H1 (cell line): ENCODE data around the gene TBC1D22A. TPM values are rescaled to one million over a fixed set of nuclear protein-coding genes. Genes with fewer than 3 reads are reported as not detected.

ENCODE experiments used
- CTCF ChIA-PET: fragments of 300-600 bp; sonication (Branson Sonifier 250); formaldehyde crosslinking; loops from one replicate; lab custom pipeline; 2021; ENCODE audit not compliant: partially characterized antibody; lab: Charles Lee
- POLR2A ChIA-PET: fragments of 300-600 bp; sonication (Branson Sonifier 250); formaldehyde crosslinking; loops from one replicate; lab custom pipeline; 2021; ENCODE audit warnings: inconsistent platforms; ENCODE audit not compliant: partially characterized antibody; lab: Charles Lee
- DNase-seq, 2 experiments: peaks; one replicate each; pipeline versions ENCODE4 v3.0.0 to v3.0.0-alpha.2; 2010 to 2022; ENCODE audit warnings: low spot score in 2 of 2, low read depth in 1 of 2, mixed read lengths in 1 of 2
- FAIRE-seq: peaks from 2 replicates; lab custom pipeline; 2011; peaks lifted over from hg19 to GRCh38; lab: Jason Lieb, UNC
- H2AFZ ChIP-seq: 2 replicates; pipeline ENCODE4 v1.8.1; 2012; ENCODE audit warnings: low read length, inconsistent platforms
- H2AK5ac ChIP-seq: 2 replicates; pipeline ENCODE4 v1.6.1; 2013; ENCODE audit warnings: low read depth, low read length
- H2BK120ac ChIP-seq: replicated peaks from 2 replicates; pipeline ENCODE3; 2013; ENCODE audit warnings: low read depth, low read length, inconsistent platforms
- H2BK12ac ChIP-seq: 2 replicates; pipeline ENCODE4 v1.6.1; 2013; ENCODE audit warnings: low read depth, low read length
- H2BK15ac ChIP-seq: 2 replicates; pipeline ENCODE4 v1.6.1; 2013; ENCODE audit warnings: low read length
- H2BK20ac ChIP-seq: 2 replicates; pipeline ENCODE4 v1.6.1; 2013; ENCODE audit warnings: low read length
- H2BK5ac ChIP-seq: 2 replicates; pipeline ENCODE4 v1.6.1; 2013; ENCODE audit warnings: low read depth, low read length
- H3K14ac ChIP-seq: 2 replicates; pipeline ENCODE4 v1.6.1; 2013; ENCODE audit warnings: inconsistent platforms; ENCODE audit not compliant: insufficient read length
- H3K18ac ChIP-seq: 2 replicates; pipeline ENCODE4 v1.6.1; 2013; ENCODE audit warnings: low read length; ENCODE audit errors: extremely low read depth
- H3K23ac ChIP-seq: 2 replicates; pipeline ENCODE4 v1.6.1; 2013; ENCODE audit warnings: inconsistent platforms; ENCODE audit not compliant: insufficient read length
- H3K23me2 ChIP-seq: 2 replicates; pipeline ENCODE4 v1.6.1; 2013; ENCODE audit warnings: low read depth, low read length
- H3K27ac ChIP-seq: 2 replicates; pipeline ENCODE4 v1.6.1; 2011; ENCODE audit warnings: low read depth, low read length, inconsistent platforms
- H3K27me3 ChIP-seq, 4 experiments: replicated peaks in 1 of 4; 1 replicate in 1 of 4; 2 replicates in 3 of 4; pipeline versions ENCODE4 v1.6.1 to v1.8.1; 2011 to 2013; ENCODE audit warnings: low read length in 3 of 4, mild to moderate bottlenecking in 3 of 4, inconsistent platforms in 2 of 4, mixed read lengths in 2 of 4, moderate library complexity in 1 of 4; ENCODE audit not compliant: control insufficient read depth in 3 of 4, insufficient read depth in 3 of 4; ENCODE audit errors: extremely low read depth in 1 of 4
- H3K36me3 ChIP-seq, 4 experiments: 2 replicates each; pipeline versions ENCODE4 v1.6.1 to v1.8.1; 2011 to 2013; ENCODE audit warnings: mild to moderate bottlenecking in 4 of 4, low read length in 3 of 4, moderate library complexity in 2 of 4, control low read depth in 1 of 4, inconsistent platforms in 1 of 4; ENCODE audit not compliant: insufficient read depth in 4 of 4, control insufficient read depth in 2 of 4
- H3K4ac ChIP-seq: replicated peaks from 2 replicates; pipeline ENCODE3; 2013; ENCODE audit warnings: low read length, low read depth, mixed read lengths, inconsistent platforms; ENCODE audit not compliant: insufficient read length
- H3K4me1 ChIP-seq, 4 experiments: replicated peaks in 1 of 4; 1 replicate in 1 of 4; 2 replicates in 3 of 4; pipeline versions ENCODE4 v1.6.1 to v1.8.1; 2011 to 2013; ENCODE audit warnings: low read length in 3 of 4, inconsistent platforms in 2 of 4, mixed read lengths in 1 of 4; ENCODE audit not compliant: insufficient read depth in 4 of 4, control insufficient read depth in 3 of 4
- H3K4me2 ChIP-seq, 2 experiments: 2 replicates each; pipeline versions ENCODE4 v1.6.1 to v1.8.1; 2011 to 2013; ENCODE audit warnings: low read depth in 2 of 2, low read length in 2 of 2, control low read depth in 1 of 2, inconsistent platforms in 1 of 2, mild to moderate bottlenecking in 1 of 2; ENCODE audit not compliant: insufficient read depth in 1 of 2
- H3K4me3 ChIP-seq, 4 experiments: fragments of 200-600, 300-600 bp in 1 of 4; sonication (generic), shearing (Covaris generic), sonication (Bioruptor Twin) in 1 of 4; 2 replicates each; pipeline versions ENCODE4 v1.5.1 to v1.8.1; 2011 to 2016; ENCODE audit warnings: low read length in 4 of 4, low read depth in 3 of 4, control low read depth in 2 of 4, inconsistent platforms in 2 of 4, mild to moderate bottlenecking in 2 of 4, mixed read lengths in 1 of 4, moderate library complexity in 1 of 4; ENCODE audit not compliant: insufficient read depth in 2 of 4; ENCODE audit errors: extremely low read depth in 1 of 4
- H3K56ac ChIP-seq: replicated peaks from 2 replicates; pipeline ENCODE3; 2013; ENCODE audit warnings: low read depth, mild to moderate bottlenecking, mixed read lengths, low read length, inconsistent platforms; ENCODE audit not compliant: insufficient read length
- H3K79me1 ChIP-seq: 2 replicates; pipeline ENCODE4 v1.6.1; 2013; ENCODE audit warnings: low read depth, low read length, control low read depth
- H3K79me2 ChIP-seq, 2 experiments: 2 replicates each; pipeline versions ENCODE4 v1.6.1 to v1.8.1; 2012 to 2013; ENCODE audit warnings: low read length in 2 of 2, mild to moderate bottlenecking in 2 of 2, inconsistent platforms in 1 of 2; ENCODE audit not compliant: insufficient read depth in 2 of 2, control insufficient read depth in 1 of 2
- H3K9ac ChIP-seq, 4 experiments: replicated peaks in 1 of 4; 1 replicate in 1 of 4; 2 replicates in 3 of 4; pipeline versions ENCODE4 v1.6.1 to v1.8.1; 2011 to 2013; ENCODE audit warnings: low read depth in 3 of 4, low read length in 3 of 4, control low read depth in 2 of 4, mild to moderate bottlenecking in 2 of 4, moderate library complexity in 2 of 4, inconsistent platforms in 1 of 4; ENCODE audit errors: extremely low read depth in 1 of 4
- H3K9me3 ChIP-seq, 2 experiments: 2 replicates each; pipeline versions ENCODE4 v1.6.1 to v1.8.1; 2012 to 2013; ENCODE audit warnings: mild to moderate bottlenecking in 2 of 2, moderate library complexity in 2 of 2, control low read depth in 1 of 2, inconsistent platforms in 1 of 2, low read depth in 1 of 2, low read length in 1 of 2, mixed read lengths in 1 of 2; ENCODE audit not compliant: insufficient read depth in 2 of 2
- H4K20me1 ChIP-seq, 2 experiments: replicated peaks in 1 of 2; 2 replicates each; pipeline versions ENCODE3 to v1.8.1; 2011 to 2013; ENCODE audit warnings: inconsistent platforms in 2 of 2, low read length in 2 of 2, mild to moderate bottlenecking in 1 of 2; ENCODE audit not compliant: insufficient read depth in 2 of 2, control insufficient read depth in 1 of 2
- H4K5ac ChIP-seq: 2 replicates; pipeline ENCODE4 v1.6.1; 2013; ENCODE audit warnings: low read length, low read depth, mixed read lengths, inconsistent platforms; ENCODE audit not compliant: insufficient read length
- H4K8ac ChIP-seq: 2 replicates; pipeline ENCODE4 v1.8.0; 2013; ENCODE audit warnings: mild to moderate bottlenecking, moderate library complexity, low read length, inconsistent platforms; ENCODE audit not compliant: insufficient read depth; ENCODE audit errors: extremely low read depth
- H4K91ac ChIP-seq: replicated peaks from 2 replicates; pipeline ENCODE3; 2013; ENCODE audit warnings: low read length, mixed read lengths, inconsistent platforms; ENCODE audit not compliant: insufficient read length
- BCL11A ChIP-seq, 2 experiments: IDR thresholded peaks; one replicate each; pipeline ENCODE4 v1.6.1; 2011; ENCODE audit warnings: low read depth in 2 of 2, low read length in 2 of 2, mild to moderate bottlenecking in 2 of 2
- RAD21 ChIP-seq, 2 experiments: IDR thresholded peaks in 1 of 2; conservative IDR thresholded peaks in 1 of 2; 2 replicates each; pipeline ENCODE4 v1.6.1; 2011; ENCODE audit warnings: low read depth in 2 of 2, low read length in 2 of 2, improper control_type of control experiment in 1 of 2, inconsistent platforms in 1 of 2, mild to moderate bottlenecking in 1 of 2, moderate library complexity in 1 of 2
- WGBS, 2 experiments: shearing (Covaris generic) in 1 of 2; methylation state at CpG; one replicate each; pipeline versions ENCODE4 v1.1.6 to v1.1.7; 2013 to 2015; ENCODE audit warnings: low lambda C conversion rate in 2 of 2, mixed read lengths in 2 of 2, inconsistent platforms in 1 of 2, low coverage in 1 of 2, missing lambda C conversion rate in 1 of 2; ENCODE audit not compliant: insufficient replicate concordance in 2 of 2, insufficient coverage in 1 of 2, insufficient read length in 1 of 2; ENCODE audit errors: extremely low coverage in 1 of 2, missing lambda C conversion rate in 1 of 2; 5-methylcytosine and 5-hydroxymethylcytosine counted together
- polyA plus RNA-seq, 7 experiments: library from polyadenylated mRNA; depleted of rRNA in 3 of 7; stranded (reverse) in 5 of 7; unstranded in 2 of 7; fragments of >200 nt in 5 of 7; fragments of 200-250 nt in 2 of 7; gene quantifications; 1 replicate in 5 of 7; 2 replicates in 1 of 7; 4 replicates in 1 of 7; pipeline versions ENCODE4 v1.2.1 to v1.2.3, GENCODE V29; 2011 to 2013; ENCODE audit warnings: missing spikeins in 2 of 7, mixed read lengths in 2 of 7
- total RNA-seq: library from RNA; stranded (reverse); fragmentation: NEBNext Ultra II Directional; extraction: Animal tissue kit (Norgen Biotek cat#: 25700); gene quantifications from 2 replicates; pipeline ENCODE4 v1.2.1, GENCODE V29; 2021
- TF ChIP-seq, protein P1 (sequence below), 3 experiments: IDR thresholded peaks; 1 replicate in 2 of 3; 2 replicates in 1 of 3; pipeline versions ENCODE4 v1.5.1 to v1.6.1; 2011; ENCODE audit warnings: low read length in 3 of 3, mild to moderate bottlenecking in 3 of 3, inconsistent platforms in 2 of 3, low read depth in 1 of 3, moderate library complexity in 1 of 3; ENCODE audit not compliant: insufficient read depth in 1 of 3; ENCODE audit errors: control extremely low read depth in 1 of 3

The TBC1D22A gene
- total and polyA plus RNA-seq, 2 of the 8 experiments (the other 6 are each of a cell fraction or from before 2014, with no cell fraction given) = 11.9 to 18.4 TPM

GRCh38 chr22:46931414-46931813, 169.0 kb downstream of the TBC1D22A start:
- Histone ChIP-seq H3K27ac (no peak overlapping the region), H2BK20ac (no peak overlapping the region), H3K4me3 (no peak overlapping the region), H2BK15ac (no peak overlapping the region), H3K9ac (no peak overlapping the region), H4K8ac (no peak overlapping the region), H2BK12ac (no peak overlapping the region), H3K18ac (no peak overlapping the region), H3K27me3 (no peaks in the 10 kb centered on the region), H4K91ac (no peak overlapping the region), H3K23me2 (no peaks in the 10 kb centered on the region), H3K36me3 (peaks cover 0 to 4% (median 0%) of the 10 kb centered on the region in 4 experiments; a peak in 1 of 8 replicates), H2BK5ac (no peak overlapping the region), H3K79me1 (no peaks in the 10 kb centered on the region; the same call in 1 of the 2 replicates), H3K79me2 (no peaks in the 10 kb centered on the region; a peak in 1 of 4 replicates), H3K14ac (no peak overlapping the region), H2AK5ac (no peak overlapping the region), H4K5ac (no peak overlapping the region), H3K4me1 (peaks cover 0 to 3% (median 0%) of the 10 kb centered on the region in 4 experiments; a peak in 1 of 7 replicates), H2BK120ac (no peak overlapping the region), H3K23ac (no peak overlapping the region), H4K20me1 (peaks cover 0 to 3% of the 10 kb centered on the region in 2 experiments), H3K4me2 (no peak overlapping the region), H3K56ac (no peak overlapping the region), H2AFZ (no peak overlapping the region), H3K4ac (no peak overlapping the region), H3K9me3 (no peaks in the 10 kb centered on the region)
- FAIRE-seq (no peak), DNase-seq (peak in 1 of 2 experiments; percentile 43)
- ChIA-PET POLR2A (no interaction called here), CTCF (interaction anchor here (1.0 kb wide), 1 partner anchor 104 kb away, joined by 3 read pairs; no protein-coding TSS in a partner anchor)
- WGBS, 2 experiments = 84% methylated on average over 5 of the region's 5 CpGs; no CpG with 5 or more reads in 1 of the 2 experiments
- TF ChIP-seq, protein P1, sequence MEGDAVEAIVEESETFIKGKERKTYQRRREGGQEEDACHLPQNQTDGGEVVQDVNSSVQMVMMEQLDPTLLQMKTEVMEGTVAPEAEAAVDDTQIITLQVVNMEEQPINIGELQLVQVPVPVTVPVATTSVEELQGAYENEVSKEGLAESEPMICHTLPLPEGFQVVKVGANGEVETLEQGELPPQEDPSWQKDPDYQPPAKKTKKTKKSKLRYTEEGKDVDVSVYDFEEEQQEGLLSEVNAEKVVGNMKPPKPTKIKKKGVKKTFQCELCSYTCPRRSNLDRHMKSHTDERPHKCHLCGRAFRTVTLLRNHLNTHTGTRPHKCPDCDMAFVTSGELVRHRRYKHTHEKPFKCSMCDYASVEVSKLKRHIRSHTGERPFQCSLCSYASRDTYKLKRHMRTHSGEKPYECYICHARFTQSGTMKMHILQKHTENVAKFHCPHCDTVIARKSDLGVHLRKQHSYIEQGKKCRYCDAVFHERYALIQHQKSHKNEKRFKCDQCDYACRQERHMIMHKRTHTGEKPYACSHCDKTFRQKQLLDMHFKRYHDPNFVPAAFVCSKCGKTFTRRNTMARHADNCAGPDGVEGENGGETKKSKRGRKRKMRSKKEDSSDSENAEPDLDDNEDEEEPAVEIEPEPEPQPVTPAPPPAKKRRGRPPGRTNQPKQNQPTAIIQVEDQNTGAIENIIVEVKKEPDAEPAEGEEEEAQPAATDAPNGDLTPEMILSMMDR (IDR thresholded peaks at IDR 0.05; ENCODE audit: control extremely low read depth in 1 of 3, insufficient read depth in 1 of 3, low read depth in 1 of 3, low read length in 3 of 3) = peak; percentile 12 to 29 (median 24); a peak in 3 of 4 replicates
- TF ChIP-seq BCL11A (IDR thresholded peaks at IDR 0.05; ENCODE audit: low read depth in 2 of 2, low read length in 2 of 2) (no peak), RAD21 (IDR thresholded peaks at IDR 0.05 in 1 of 2, conservative IDR thresholded peaks at IDR 0.05 in 1 of 2; ENCODE audit: low read depth in 2 of 2, low read length in 2 of 2) (peak; percentile 19 to 46; a peak in 3 of 4 replicates)
